ENCODE results near the gene CYGB.
"Not testable (repeated sequence)": the region's sequence is repeated elsewhere in the genome, so short reads cannot be mapped to it uniquely, and the experiment has no call there.

CYGB gene

GRCh38 chr17:76535788-76536510 lies 1.6 kb downstream of the CYGB start:
- no peak for DNase-seq

- DNase-seq, result no peak
Observed at GRCh38 chr17:76534831-76535732, 2.4 kb downstream of the CYGB start.

- DNase-seq, result not testable (repeated sequence)
Observed at GRCh38 chr17:76533640-76534359, 3.7 kb downstream of the CYGB start.

- no peak for DNase-seq
Observed at GRCh38 chr17:76532072-76532651, 5.3 kb downstream of the CYGB start.

GRCh38 chr17:76531486-76532038 lies 5.9 kb downstream of the CYGB start:
- DNase-seq, result no peak

- DNase-seq, result no peak
Observed at GRCh38 chr17:76530811-76531485, 6.6 kb downstream of the CYGB start.

- no peak for DNase-seq
Observed at GRCh38 chr17:76530095-76530723, 7.3 kb downstream of the CYGB start.

- DNase-seq, result no peak
Observed at GRCh38 chr17:76529224-76530094, 8.1 kb downstream of the CYGB start.

GRCh38 chr17:76528528-76529223 lies 8.8 kb downstream of the CYGB start:
- DNase-seq, result no peak

- no peak for DNase-seq
Observed at GRCh38 chr17:76528156-76528527, 9.4 kb downstream of the CYGB start.

GRCh38 chr17:76527430-76528111 lies 9.9 kb downstream of the CYGB start:
- no peak for DNase-seq

- DNase-seq, result not testable (repeated sequence)
Observed at GRCh38 chr17:76527016-76527415, 10.5 kb downstream of the CYGB start.

- not testable (repeated sequence) for DNase-seq
Observed at GRCh38 chr17:76525513-76525833, 12.0 kb downstream of the CYGB start.

- DNase-seq, result no peak
Observed at GRCh38 chr17:76524598-76525512, 12.7 kb downstream of the CYGB start.

GRCh38 chr17:76523084-76524037 lies 14.1 kb downstream of the CYGB start:
- DNase-seq, result peak; percentile 74

- DNase-seq, result not testable (repeated sequence)
Observed at GRCh38 chr17:76521683-76522082, 15.8 kb downstream of the CYGB start.

GRCh38 chr17:76521262-76521661 lies 16.2 kb downstream of the CYGB start:
- DNase-seq, result no peak

All from 8988T (cell line).